ENCODE results near the gene DNAH11. TPM values are rescaled to one million over a fixed set of nuclear protein-coding genes. Genes with fewer than 3 reads are reported as not detected.

The DNAH11 gene
- total and polyA plus RNA-seq, 2 of the 8 experiments (the other 6 are each of a cell fraction or from before 2014, with no cell fraction given), result 1.8 to 4.9 TPM

- TF ChIP-seq, protein P1, sequence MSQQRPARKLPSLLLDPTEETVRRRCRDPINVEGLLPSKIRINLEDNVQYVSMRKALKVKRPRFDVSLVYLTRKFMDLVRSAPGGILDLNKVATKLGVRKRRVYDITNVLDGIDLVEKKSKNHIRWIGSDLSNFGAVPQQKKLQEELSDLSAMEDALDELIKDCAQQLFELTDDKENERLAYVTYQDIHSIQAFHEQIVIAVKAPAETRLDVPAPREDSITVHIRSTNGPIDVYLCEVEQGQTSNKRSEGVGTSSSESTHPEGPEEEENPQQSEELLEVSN (IDR thresholded peaks at IDR 0.05), result no peak
- TF ChIP-seq CTCF (IDR thresholded peaks at IDR 0.05; ENCODE audit: control extremely low read depth in 1 of 3, insufficient read depth in 1 of 3, low read depth in 1 of 3, low read length in 3 of 3) (no peak), SRF (IDR thresholded peaks at IDR 0.05; ENCODE audit: low read depth, low read length) (no peak)
Measured at GRCh38 chr7:21948364-21948763, 405.5 kb downstream of the DNAH11 start (continued).
